SK-N-SH (cell line): ENCODE measurements around the gene ARMC3. TPM values are rescaled to one million over a fixed set of nuclear protein-coding genes. Genes with fewer than 3 reads are reported as not detected.

Experiments
- CTCF ChIA-PET: fragments of 300-600, 350-600 bp; formaldehyde crosslinking; extraction: SDS; loops from one replicate; lab custom pipeline; 2021; lab: Yijun Ruan, JAX
- POLR2A ChIA-PET: fragments of 350-600 bp; sonication (Branson Sonifier 250); formaldehyde crosslinking; extraction: SDS; loops from one replicate; lab custom pipeline; 2020; ENCODE audit warnings: antibody characterized with exemption, inconsistent platforms; lab: Yijun Ruan, JAX
- DNase-seq: peaks from one replicate; pipeline ENCODE4 v3.0.0; 2012
- H2AFZ ChIP-seq: fragments of 200-600 bp; sonication (generic); 2 replicates; pipeline ENCODE4 v1.8.1; 2016; ENCODE audit warnings: antibody characterized with exemption, mild to moderate bottlenecking, low read depth
- H3F3A ChIP-seq: fragments of 200-600 bp; sonication (generic); replicated peaks from 2 replicates; pipeline ENCODE3; 2016; ENCODE audit warnings: antibody characterized with exemption, mild to moderate bottlenecking; ENCODE audit not compliant: insufficient read depth
- H3K27ac ChIP-seq, 2 experiments: fragments of 200-500 bp in 1 of 2; fragments of 200-600 bp in 1 of 2; sonication (Bioruptor generic) in 1 of 2; sonication (generic), shearing (Covaris generic) in 1 of 2; 2 replicates each; pipeline versions ENCODE4 v1.5.1 to v1.6.1; 2014 to 2016; ENCODE audit warnings: low read depth in 2 of 2, inconsistent platforms in 1 of 2, low read length in 1 of 2, mild to moderate bottlenecking in 1 of 2, mixed read lengths in 1 of 2
- H3K27me3 ChIP-seq: fragments of 200-600 bp; sonication (generic), shearing (Covaris generic); 2 replicates; pipeline ENCODE4 v1.6.1; 2016; ENCODE audit warnings: mixed run types; ENCODE audit not compliant: insufficient read depth
- H3K36me3 ChIP-seq, 2 experiments: fragments of 200-500 bp in 1 of 2; fragments of 200-600 bp in 1 of 2; sonication (Bioruptor generic) in 1 of 2; sonication (generic) in 1 of 2; replicated peaks in 1 of 2; 2 replicates each; pipeline versions ENCODE3 to v1.5.1; 2014 to 2016; ENCODE audit warnings: low read length in 1 of 2, mild to moderate bottlenecking in 1 of 2; ENCODE audit not compliant: insufficient read depth in 2 of 2, control insufficient read depth in 1 of 2
- H3K4me1 ChIP-seq, 2 experiments: fragments of 200-500 bp in 1 of 2; fragments of 200-600 bp in 1 of 2; sonication (Bioruptor generic) in 1 of 2; sonication (generic), shearing (Covaris generic) in 1 of 2; 2 replicates each; pipeline versions ENCODE4 v1.5.1 to v1.6.1; 2014 to 2016; ENCODE audit warnings: low read depth in 1 of 2, low read length in 1 of 2, mixed run types in 1 of 2; ENCODE audit not compliant: insufficient read depth in 2 of 2, control insufficient read depth in 1 of 2
- H3K4me2 ChIP-seq: fragments of 200-600 bp; sonication (generic), shearing (Covaris generic); 2 replicates; pipeline ENCODE4 v1.6.1; 2017; ENCODE audit warnings: mixed run types
- H3K4me3 ChIP-seq, 2 experiments: fragments of 200-500 bp in 1 of 2; fragments of 200-600 bp in 1 of 2; sonication (Bioruptor generic) in 1 of 2; sonication (generic), shearing (Covaris generic) in 1 of 2; 2 replicates each; pipeline versions ENCODE4 v1.5.1 to v1.8.1; 2014 to 2016; ENCODE audit warnings: low read depth in 2 of 2, inconsistent platforms in 1 of 2, low read length in 1 of 2, mild to moderate bottlenecking in 1 of 2, mixed read lengths in 1 of 2, moderate library complexity in 1 of 2
- H3K79me2 ChIP-seq: fragments of 200-600 bp; sonication (generic); 2 replicates; pipeline ENCODE4 v1.8.1; 2017; ENCODE audit warnings: mild to moderate bottlenecking; ENCODE audit not compliant: insufficient read depth
- H3K9ac ChIP-seq: fragments of 200-600 bp; sonication (generic); 2 replicates; pipeline ENCODE4 v1.6.1; 2017; ENCODE audit warnings: mixed run types
- H3K9me2 ChIP-seq: fragments of 200-600 bp; sonication (generic); 2 replicates; pipeline ENCODE4 v1.6.1; 2017; ENCODE audit warnings: mixed run types
- H3K9me3 ChIP-seq: fragments of 200-600 bp; sonication (generic); 2 replicates; pipeline ENCODE4 v1.6.1; 2017; ENCODE audit warnings: mixed run types, mild to moderate bottlenecking, moderate library complexity
- H4K20me1 ChIP-seq: fragments of 200-600 bp; sonication (generic); 2 replicates; pipeline ENCODE4 v1.6.1; 2017; ENCODE audit warnings: mild to moderate bottlenecking, mixed run types; ENCODE audit not compliant: insufficient read depth
- CHD2 ChIP-seq: fragments of 150-350 bp; IDR thresholded peaks from 2 replicates; pipeline ENCODE4 v1.6.1; 2018; ENCODE audit warnings: low read length; ENCODE audit not compliant: partially characterized antibody
- ELF1 ChIP-seq: IDR thresholded peaks from 2 replicates; pipeline ENCODE4 v1.4.0; 2012
- FOXM1 ChIP-seq: IDR thresholded peaks from 2 replicates; pipeline ENCODE4 v1.4.0; 2012; ENCODE audit warnings: low read depth, mild to moderate bottlenecking
- JUND ChIP-seq: IDR thresholded peaks from 2 replicates; pipeline ENCODE4 v1.4.0; 2012
- MEF2A ChIP-seq: IDR thresholded peaks from 2 replicates; pipeline ENCODE4 v1.4.0; 2012; ENCODE audit warnings: low read depth, borderline replicate concordance
- MXI1 ChIP-seq: IDR thresholded peaks from 2 replicates; pipeline ENCODE4 v1.6.1; 2012; ENCODE audit warnings: mild to moderate bottlenecking, low read depth, low read length, improper control_type of control experiment
- NFIC ChIP-seq: IDR thresholded peaks from 2 replicates; pipeline ENCODE4 v1.4.0; 2012; ENCODE audit warnings: borderline replicate concordance
- NRF1 ChIP-seq: IDR thresholded peaks from 2 replicates; pipeline ENCODE4 v1.6.1; 2012; ENCODE audit warnings: low read depth, mild to moderate bottlenecking, low read length
- POLR2AphosphoS5 ChIP-seq: IDR thresholded peaks from 2 replicates; pipeline ENCODE4 v1.6.1; 2012; ENCODE audit warnings: low read depth, low read length
- RAD21 ChIP-seq: IDR thresholded peaks from 2 replicates; pipeline ENCODE4 v1.6.1; 2012; ENCODE audit warnings: mild to moderate bottlenecking, low read length
- RCOR1 ChIP-seq: fragments of 150-350 bp; IDR thresholded peaks from 2 replicates; pipeline ENCODE4 v1.6.1; 2017; ENCODE audit warnings: antibody characterized with exemption, low read length
- RXRA ChIP-seq: IDR thresholded peaks from 2 replicates; pipeline ENCODE4 v1.4.0; 2012; ENCODE audit warnings: low read depth, mild to moderate bottlenecking, borderline replicate concordance
- SIN3A ChIP-seq: IDR thresholded peaks from 2 replicates; pipeline ENCODE4 v1.6.1; 2012; ENCODE audit warnings: low read depth, mild to moderate bottlenecking, low read length, moderate library complexity, borderline replicate concordance
- SMC3 ChIP-seq: IDR thresholded peaks from 2 replicates; pipeline ENCODE4 v1.6.1; 2012; ENCODE audit warnings: low read depth, low read length, improper control_type of control experiment
- TCF12 ChIP-seq: IDR thresholded peaks from 2 replicates; pipeline ENCODE4 v1.4.0; 2012
- TEAD4 ChIP-seq: IDR thresholded peaks from 2 replicates; pipeline ENCODE4 v1.4.0; 2012; ENCODE audit warnings: mild to moderate bottlenecking, borderline replicate concordance; ENCODE audit not compliant: insufficient read depth
- WGBS: methylation state at CpG from one replicate; pipeline ENCODE4 v1.1.6; 2017; ENCODE audit warnings: low lambda C conversion rate; 5-methylcytosine and 5-hydroxymethylcytosine counted together
- polyA plus RNA-seq, 3 experiments: library from polyadenylated mRNA; depleted of rRNA; stranded (reverse); fragments of >200 nt; gene quantifications; 2 replicates each; pipeline ENCODE4 v1.2.3, GENCODE V29; 2012
- TF ChIP-seq, protein P1 (sequence below): IDR thresholded peaks from 2 replicates; pipeline ENCODE4 v1.6.1; 2012; ENCODE audit warnings: mild to moderate bottlenecking, low read depth, low read length, moderate library complexity
- TF ChIP-seq, protein P2 (sequence below): fragments of 200-600 bp; sonication (generic); IDR thresholded peaks from 2 replicates; pipeline ENCODE4 v1.6.1; 2017; ENCODE audit warnings: antibody characterized with exemption, mild to moderate bottlenecking, moderate library complexity
- TF ChIP-seq, protein P3 (sequence below): IDR thresholded peaks from 2 replicates; pipeline ENCODE4; 2012

The ARMC3 gene
- polyA plus RNA-seq, 1 of the 3 experiments (the other 2 are of a cell fraction) = not detected

DNA sequence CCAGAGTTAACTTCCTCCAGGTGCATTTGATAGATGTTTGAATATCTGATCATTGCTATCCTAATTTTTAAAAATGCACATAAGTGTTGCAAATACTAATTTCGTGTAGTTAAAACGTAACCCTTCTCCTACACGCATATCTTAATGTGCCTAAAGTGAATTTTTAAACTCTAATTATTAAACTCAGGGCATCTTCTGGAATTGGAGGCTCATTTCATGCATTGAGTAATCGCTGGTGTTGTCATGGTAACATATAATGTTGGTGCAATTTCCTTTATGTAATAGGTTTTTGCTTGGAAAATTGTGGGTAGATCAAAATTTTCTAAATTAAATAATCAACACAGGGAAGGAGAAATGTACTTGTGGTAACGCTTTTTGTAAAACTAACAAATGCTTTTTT lies 56.2 kb downstream of the ARMC3 start:
- H3K27me3 ChIP-seq = no peaks in the 10 kb centered on the region
- H3K4me2 ChIP-seq = no peak overlapping the region
- H2AFZ ChIP-seq = no peak overlapping the region
- H3K9me3 ChIP-seq = no peaks in the 10 kb centered on the region
- no peaks in the 10 kb centered on the region for H3K9me2 ChIP-seq
- 84% methylated on average over 5 of the region's 5 CpGs for WGBS
- no peak for DNase-seq
- no peaks in the 10 kb centered on the region for H3K36me3 ChIP-seq
- H3K79me2 ChIP-seq = no peaks in the 10 kb centered on the region
- CTCF ChIA-PET = no interaction called here
- no peaks in the 10 kb centered on the region; a peak in 2 of 4 replicates for H3K4me1 ChIP-seq
- no peak overlapping the region for H3K4me3 ChIP-seq
- no peak overlapping the region for H3K9ac ChIP-seq
- H3K27ac ChIP-seq = no peak overlapping the region
- TF ChIP-seq, protein P1, sequence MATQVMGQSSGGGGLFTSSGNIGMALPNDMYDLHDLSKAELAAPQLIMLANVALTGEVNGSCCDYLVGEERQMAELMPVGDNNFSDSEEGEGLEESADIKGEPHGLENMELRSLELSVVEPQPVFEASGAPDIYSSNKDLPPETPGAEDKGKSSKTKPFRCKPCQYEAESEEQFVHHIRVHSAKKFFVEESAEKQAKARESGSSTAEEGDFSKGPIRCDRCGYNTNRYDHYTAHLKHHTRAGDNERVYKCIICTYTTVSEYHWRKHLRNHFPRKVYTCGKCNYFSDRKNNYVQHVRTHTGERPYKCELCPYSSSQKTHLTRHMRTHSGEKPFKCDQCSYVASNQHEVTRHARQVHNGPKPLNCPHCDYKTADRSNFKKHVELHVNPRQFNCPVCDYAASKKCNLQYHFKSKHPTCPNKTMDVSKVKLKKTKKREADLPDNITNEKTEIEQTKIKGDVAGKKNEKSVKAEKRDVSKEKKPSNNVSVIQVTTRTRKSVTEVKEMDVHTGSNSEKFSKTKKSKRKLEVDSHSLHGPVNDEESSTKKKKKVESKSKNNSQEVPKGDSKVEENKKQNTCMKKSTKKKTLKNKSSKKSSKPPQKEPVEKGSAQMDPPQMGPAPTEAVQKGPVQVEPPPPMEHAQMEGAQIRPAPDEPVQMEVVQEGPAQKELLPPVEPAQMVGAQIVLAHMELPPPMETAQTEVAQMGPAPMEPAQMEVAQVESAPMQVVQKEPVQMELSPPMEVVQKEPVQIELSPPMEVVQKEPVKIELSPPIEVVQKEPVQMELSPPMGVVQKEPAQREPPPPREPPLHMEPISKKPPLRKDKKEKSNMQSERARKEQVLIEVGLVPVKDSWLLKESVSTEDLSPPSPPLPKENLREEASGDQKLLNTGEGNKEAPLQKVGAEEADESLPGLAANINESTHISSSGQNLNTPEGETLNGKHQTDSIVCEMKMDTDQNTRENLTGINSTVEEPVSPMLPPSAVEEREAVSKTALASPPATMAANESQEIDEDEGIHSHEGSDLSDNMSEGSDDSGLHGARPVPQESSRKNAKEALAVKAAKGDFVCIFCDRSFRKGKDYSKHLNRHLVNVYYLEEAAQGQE = no peak
- TF ChIP-seq RCOR1 = no peak
- TF ChIP-seq POLR2AphosphoS5 = no peak
- TF ChIP-seq FOXM1 = no peak
- no peak for TF ChIP-seq SMC3
- TF ChIP-seq SIN3A = no peak
- no peak for TF ChIP-seq JUND
- no peak for TF ChIP-seq CHD2
- TF ChIP-seq, protein P2, sequence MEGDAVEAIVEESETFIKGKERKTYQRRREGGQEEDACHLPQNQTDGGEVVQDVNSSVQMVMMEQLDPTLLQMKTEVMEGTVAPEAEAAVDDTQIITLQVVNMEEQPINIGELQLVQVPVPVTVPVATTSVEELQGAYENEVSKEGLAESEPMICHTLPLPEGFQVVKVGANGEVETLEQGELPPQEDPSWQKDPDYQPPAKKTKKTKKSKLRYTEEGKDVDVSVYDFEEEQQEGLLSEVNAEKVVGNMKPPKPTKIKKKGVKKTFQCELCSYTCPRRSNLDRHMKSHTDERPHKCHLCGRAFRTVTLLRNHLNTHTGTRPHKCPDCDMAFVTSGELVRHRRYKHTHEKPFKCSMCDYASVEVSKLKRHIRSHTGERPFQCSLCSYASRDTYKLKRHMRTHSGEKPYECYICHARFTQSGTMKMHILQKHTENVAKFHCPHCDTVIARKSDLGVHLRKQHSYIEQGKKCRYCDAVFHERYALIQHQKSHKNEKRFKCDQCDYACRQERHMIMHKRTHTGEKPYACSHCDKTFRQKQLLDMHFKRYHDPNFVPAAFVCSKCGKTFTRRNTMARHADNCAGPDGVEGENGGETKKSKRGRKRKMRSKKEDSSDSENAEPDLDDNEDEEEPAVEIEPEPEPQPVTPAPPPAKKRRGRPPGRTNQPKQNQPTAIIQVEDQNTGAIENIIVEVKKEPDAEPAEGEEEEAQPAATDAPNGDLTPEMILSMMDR = no peak
- no peak for TF ChIP-seq TCF12
- no peak for TF ChIP-seq MEF2A
- no peaks in the 10 kb centered on the region for H3F3A ChIP-seq
- H4K20me1 ChIP-seq = no peaks in the 10 kb centered on the region
- POLR2A ChIA-PET = no interaction called here

GRCh38 chr10:22986771-22987542 lies 59.1 kb downstream of the ARMC3 start:
- H3F3A ChIP-seq = no peaks in the 10 kb centered on the region
- no peaks in the 10 kb centered on the region; the same call in 1 of the 2 replicates for H3K27me3 ChIP-seq
- H3K4me1 ChIP-seq = no peaks in the 10 kb centered on the region; a peak in 1 of 4 replicates
- H3K9me2 ChIP-seq = no peaks in the 10 kb centered on the region
- H3K4me3 ChIP-seq = no peak overlapping the region
- no peak overlapping the region for H3K4me2 ChIP-seq
- ChIA-PET CTCF (interaction anchor here (0.8 to 5.5 kb wide), 8 partner anchors 11 to 995 kb away, joined by 3 to 43 read pairs (median 7); no protein-coding TSS in a partner anchor), POLR2A (no interaction called here)
- no peaks in the 10 kb centered on the region for H3K36me3 ChIP-seq
- H4K20me1 ChIP-seq = no peaks in the 10 kb centered on the region
- H3K9ac ChIP-seq = no peak overlapping the region
- H3K79me2 ChIP-seq = no peaks in the 10 kb centered on the region
- H3K9me3 ChIP-seq = no peaks in the 10 kb centered on the region
- 37% methylated on average over 2 of the region's 2 CpGs for WGBS
- no peak overlapping the region for H2AFZ ChIP-seq
- no peak overlapping the region for H3K27ac ChIP-seq
- peak; percentile 37 for DNase-seq
- TF ChIP-seq, protein P2 = peak; percentile 64
- TF ChIP-seq TEAD4 (no peak), RAD21 (peak; percentile 76), RXRA (no peak), MEF2A (no peak), NFIC (no peak), MXI1 (no peak), NRF1 (no peak), SMC3 (peak; percentile 42), ELF1 (no peak)
- TF ChIP-seq, protein P3, sequence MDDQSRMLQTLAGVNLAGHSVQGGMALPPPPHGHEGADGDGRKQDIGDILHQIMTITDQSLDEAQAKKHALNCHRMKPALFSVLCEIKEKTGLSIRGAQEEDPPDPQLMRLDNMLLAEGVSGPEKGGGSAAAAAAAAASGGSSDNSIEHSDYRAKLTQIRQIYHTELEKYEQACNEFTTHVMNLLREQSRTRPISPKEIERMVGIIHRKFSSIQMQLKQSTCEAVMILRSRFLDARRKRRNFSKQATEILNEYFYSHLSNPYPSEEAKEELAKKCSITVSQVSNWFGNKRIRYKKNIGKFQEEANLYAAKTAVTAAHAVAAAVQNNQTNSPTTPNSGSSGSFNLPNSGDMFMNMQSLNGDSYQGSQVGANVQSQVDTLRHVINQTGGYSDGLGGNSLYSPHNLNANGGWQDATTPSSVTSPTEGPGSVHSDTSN = no peak
